Adrenal gland (tissue), 5 donors: ENCODE measurements around the gene ABCG1.

Experiments
- POLR2A ChIP-seq, 2 donors: fragments of 450-650 bp; IDR thresholded peaks; one replicate each; pipeline ENCODE4 v1.6.1; 2017; ENCODE audit warnings: antibody characterized with exemption in 2 of 2, mild to moderate bottlenecking in 2 of 2, moderate library complexity in 1 of 2
- TF ChIP-seq, protein P1 (sequence below), 6 experiments: fragments of 450-650 bp in 4 of 6; fragments of 200-600 bp in 2 of 6; sonication (generic) in 1 of 6; IDR thresholded peaks; 1 replicate in 5 of 6; 2 replicates in 1 of 6; pipeline versions ENCODE4 v1.5.1 to v1.8.0; 2016 to 2021; ENCODE audit warnings: antibody characterized with exemption in 6 of 6, mild to moderate bottlenecking in 2 of 6, moderate library complexity in 1 of 6
- donor health status: DM: no; HTN: no; CAD: no.

DNA sequence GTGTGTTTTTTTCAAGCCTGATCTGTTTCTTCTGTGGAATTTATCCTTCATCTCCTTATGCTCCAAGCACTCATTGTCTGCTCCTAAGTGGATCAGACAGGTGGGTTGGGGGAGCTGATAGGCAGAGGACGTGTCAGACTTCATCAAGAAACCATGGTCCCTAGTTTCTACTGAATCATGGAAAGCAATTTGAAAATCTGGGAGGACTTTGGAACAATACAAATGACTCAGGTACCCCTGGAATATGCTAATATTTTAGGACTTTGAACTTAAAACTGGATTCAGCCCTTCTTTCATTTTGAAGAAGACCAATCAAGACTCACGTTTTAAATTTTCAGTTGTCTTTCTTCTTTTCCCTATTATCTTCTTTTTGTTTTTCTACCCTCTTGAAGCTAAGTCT lies 7.7 kb downstream of the ABCG1 start:
- TF ChIP-seq, protein P1, sequence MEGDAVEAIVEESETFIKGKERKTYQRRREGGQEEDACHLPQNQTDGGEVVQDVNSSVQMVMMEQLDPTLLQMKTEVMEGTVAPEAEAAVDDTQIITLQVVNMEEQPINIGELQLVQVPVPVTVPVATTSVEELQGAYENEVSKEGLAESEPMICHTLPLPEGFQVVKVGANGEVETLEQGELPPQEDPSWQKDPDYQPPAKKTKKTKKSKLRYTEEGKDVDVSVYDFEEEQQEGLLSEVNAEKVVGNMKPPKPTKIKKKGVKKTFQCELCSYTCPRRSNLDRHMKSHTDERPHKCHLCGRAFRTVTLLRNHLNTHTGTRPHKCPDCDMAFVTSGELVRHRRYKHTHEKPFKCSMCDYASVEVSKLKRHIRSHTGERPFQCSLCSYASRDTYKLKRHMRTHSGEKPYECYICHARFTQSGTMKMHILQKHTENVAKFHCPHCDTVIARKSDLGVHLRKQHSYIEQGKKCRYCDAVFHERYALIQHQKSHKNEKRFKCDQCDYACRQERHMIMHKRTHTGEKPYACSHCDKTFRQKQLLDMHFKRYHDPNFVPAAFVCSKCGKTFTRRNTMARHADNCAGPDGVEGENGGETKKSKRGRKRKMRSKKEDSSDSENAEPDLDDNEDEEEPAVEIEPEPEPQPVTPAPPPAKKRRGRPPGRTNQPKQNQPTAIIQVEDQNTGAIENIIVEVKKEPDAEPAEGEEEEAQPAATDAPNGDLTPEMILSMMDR (IDR thresholded peaks at IDR 0.05), result no peak
- TF ChIP-seq POLR2A (IDR thresholded peaks at IDR 0.05), result no peak
